PC-3 (cell line): ENCODE data around the gene CCDC141. TPM values are rescaled to one million over a fixed set of nuclear protein-coding genes. Genes with fewer than 3 reads are reported as not detected.
"Not testable (repeated sequence)": the region's sequence is repeated elsewhere in the genome, so short reads cannot be mapped to it uniquely, and the experiment has no call there.

Source experiments
- ATAC-seq: fragments of 200-7000 bp; cut with Tn5 transposase; 2 replicates; pipeline ENCODE4 v1.9.1; 2020; ENCODE audit warnings: mild to moderate bottlenecking, moderate library complexity
- BruUV-seq: library from RNA; stranded (reverse); fragments of 400-500 nt; replicated peaks from 2 replicates; lab custom pipeline; 2021; lab: Mats Ljungman, UMichigan
- CTCF ChIA-PET: fragments of 300-600 bp; sonication (Branson Sonifier 250); formaldehyde crosslinking; loops from one replicate; lab custom pipeline; 2022; ENCODE audit warnings: antibody characterized with exemption; lab: Charles Lee
- POLR2A ChIA-PET: fragments of 300-600 bp; sonication (Branson Sonifier 250); formaldehyde crosslinking; loops from one replicate; lab custom pipeline; 2022; ENCODE audit warnings: antibody characterized with exemption; ENCODE audit not compliant: unreplicated experiment; lab: Charles Lee
- DNase-seq: peaks from one replicate; pipeline ENCODE4 v3.0.0-alpha.2; 2015
- H2AFZ ChIP-seq: fragments of 300-600 bp; sonication (generic); 2 replicates; pipeline ENCODE4 v1.6.0; 2016; ENCODE audit warnings: antibody characterized with exemption, low read length
- H3F3A ChIP-seq: fragments of 300-600 bp; sonication (generic); one replicate; pipeline ENCODE4 v1.6.0; 2017; ENCODE audit warnings: antibody characterized with exemption, low read length, control low read depth, mild to moderate bottlenecking; ENCODE audit not compliant: unreplicated experiment
- H3K27ac ChIP-seq: fragments of 300-600 bp; sonication (generic); 2 replicates; pipeline ENCODE4 v1.5.1; 2016; ENCODE audit warnings: mild to moderate bottlenecking, low read length
- H3K27me3 ChIP-seq: fragments of 300-600 bp; sonication (generic); 2 replicates; pipeline ENCODE4 v1.6.1; 2016; ENCODE audit warnings: low read length, mixed read lengths
- H3K36me3 ChIP-seq: fragments of 300-600 bp; sonication (generic); 2 replicates; pipeline ENCODE4 v1.6.1; 2016; ENCODE audit warnings: low read depth, mixed run types, low read length, mixed read lengths
- H3K4me1 ChIP-seq: fragments of 300-600 bp; sonication (generic); 2 replicates; pipeline ENCODE4 v1.5.1; 2016; ENCODE audit warnings: low read length; ENCODE audit not compliant: insufficient read depth
- H3K4me2 ChIP-seq: fragments of 300-600 bp; sonication (generic); 2 replicates; pipeline ENCODE4 v1.6.0; 2016; ENCODE audit warnings: low read length
- H3K4me3 ChIP-seq: fragments of 300-600 bp; sonication (generic); 2 replicates; pipeline ENCODE4 v1.5.1; 2016; ENCODE audit warnings: mild to moderate bottlenecking, low read length, mixed read lengths
- H3K79me2 ChIP-seq: fragments of 300-600 bp; sonication (generic); 2 replicates; pipeline ENCODE4 v1.6.1; 2017; ENCODE audit warnings: low read length, mixed read lengths
- H3K9ac ChIP-seq: fragments of 300-600 bp; sonication (generic); 2 replicates; pipeline ENCODE4 v1.6.0; 2016; ENCODE audit warnings: mild to moderate bottlenecking, low read length
- H3K9me2 ChIP-seq: fragments of 300-600 bp; sonication (generic); replicated peaks from 2 replicates; pipeline ENCODE4 v1.6.1; 2016; ENCODE audit warnings: mixed run types, low read length, mixed read lengths
- H3K9me3 ChIP-seq: fragments of 300-600 bp; sonication (generic); 2 replicates; pipeline ENCODE4 v1.6.1; 2016; ENCODE audit warnings: low read length, mixed read lengths
- H4K20me1 ChIP-seq: fragments of 300-600 bp; sonication (generic); 2 replicates; pipeline ENCODE4 v1.6.1; 2016; ENCODE audit warnings: low read length, mixed read lengths
- EZH2 ChIP-seq: fragments of 300-600 bp; sonication (generic); IDR thresholded peaks from one replicate; pipeline ENCODE4 v1.6.1; 2017; ENCODE audit warnings: antibody characterized with exemption, mild to moderate bottlenecking, low read length; ENCODE audit not compliant: unreplicated experiment
- EZH2phosphoT487 ChIP-seq: fragments of 300-600 bp; sonication (generic); IDR thresholded peaks from 2 replicates; pipeline ENCODE4 v1.6.1; 2018; ENCODE audit warnings: mild to moderate bottlenecking, antibody characterized with exemption, low read length, borderline replicate concordance
- intact Hi-C: fragments of 100-400 bp; cut with micrococcal nuclease; formaldehyde crosslinking; loops from 2 replicates; pipeline ENCODE4 v1.9.0; 2023
- total RNA-seq: library from RNA; depleted of rRNA; stranded (reverse); fragments of >200 nt; gene quantifications from 2 replicates; pipeline ENCODE4 v1.2.3, GENCODE V29; 2014
- TF ChIP-seq, protein P1 (sequence below): fragments of 300-600 bp; sonication (generic); conservative IDR thresholded peaks from 2 replicates; pipeline ENCODE4 v1.5.1; 2017; ENCODE audit warnings: antibody characterized with exemption, low read depth, mild to moderate bottlenecking, low read length

CCDC141 gene
- total RNA-seq, 1 experiment from 2014 or later, result 1.1 TPM

DNA sequence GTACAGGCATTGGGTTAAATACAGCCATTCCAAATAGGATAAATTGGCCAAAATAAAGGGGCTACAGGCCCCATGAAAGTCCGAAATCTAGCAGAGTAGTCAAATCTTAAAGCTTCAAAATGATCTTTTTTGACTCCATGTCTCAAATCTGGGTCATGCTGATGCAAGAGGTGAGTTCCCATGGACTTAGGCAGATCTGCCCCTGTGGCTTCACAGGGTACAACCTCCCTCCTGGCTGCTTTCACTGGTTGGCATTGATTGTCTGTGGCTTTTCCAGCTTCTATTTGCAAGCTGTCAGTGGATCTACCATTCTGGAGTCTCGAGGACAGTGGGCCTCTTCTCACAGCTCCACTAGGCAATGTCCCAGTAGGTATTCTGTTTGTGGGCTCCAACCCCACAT is 56.1 kb downstream of the CCDC141 start:
- CTCF ChIA-PET, result no interaction called here

DNA sequence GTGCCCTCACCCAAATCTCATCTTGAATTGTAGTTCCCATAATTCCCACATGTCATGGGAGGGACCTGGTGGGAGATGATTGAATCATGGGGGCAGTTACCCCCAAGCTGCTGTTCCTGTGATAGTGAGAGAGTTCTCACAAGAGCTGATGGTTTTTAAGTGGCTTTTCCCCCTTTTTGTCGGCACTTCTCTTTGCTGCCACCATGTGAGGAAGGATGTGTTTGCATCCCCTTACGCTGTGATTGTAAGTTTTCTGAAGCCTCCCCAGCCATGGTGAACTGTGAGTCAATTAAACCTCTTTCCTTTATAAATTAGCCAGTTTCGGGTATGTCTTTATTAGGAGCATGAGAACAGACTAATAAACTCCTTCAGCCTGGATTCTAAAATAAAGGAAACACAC is 57.2 kb downstream of the CCDC141 start:
- ATAC-seq, result not testable (repeated sequence)

More for the DNA sequence above, 56.1 kb downstream of the CCDC141 start:
- intact Hi-C loops, result loop anchor here (10.0 kb wide), 1 partner anchor 199 kb away; no protein-coding TSS in a partner anchor
- Histone ChIP-seq H3K36me3 (no peaks in the 10 kb centered on the region), H3K27me3 (no peaks in the 10 kb centered on the region), H3K9me2 (no peaks in the 10 kb centered on the region), H3F3A (no peaks in the 10 kb centered on the region), H2AFZ (no peak overlapping the region), H3K9ac (no peak overlapping the region), H3K27ac (no peak overlapping the region), H4K20me1 (no peaks in the 10 kb centered on the region), H3K79me2 (no peaks in the 10 kb centered on the region), H3K9me3 (no peaks in the 10 kb centered on the region), H3K4me3 (no peak overlapping the region), H3K4me1 (no peaks in the 10 kb centered on the region), H3K4me2 (no peak overlapping the region)
- no TSS peak for BruUV-seq
- TF ChIP-seq, protein P1, sequence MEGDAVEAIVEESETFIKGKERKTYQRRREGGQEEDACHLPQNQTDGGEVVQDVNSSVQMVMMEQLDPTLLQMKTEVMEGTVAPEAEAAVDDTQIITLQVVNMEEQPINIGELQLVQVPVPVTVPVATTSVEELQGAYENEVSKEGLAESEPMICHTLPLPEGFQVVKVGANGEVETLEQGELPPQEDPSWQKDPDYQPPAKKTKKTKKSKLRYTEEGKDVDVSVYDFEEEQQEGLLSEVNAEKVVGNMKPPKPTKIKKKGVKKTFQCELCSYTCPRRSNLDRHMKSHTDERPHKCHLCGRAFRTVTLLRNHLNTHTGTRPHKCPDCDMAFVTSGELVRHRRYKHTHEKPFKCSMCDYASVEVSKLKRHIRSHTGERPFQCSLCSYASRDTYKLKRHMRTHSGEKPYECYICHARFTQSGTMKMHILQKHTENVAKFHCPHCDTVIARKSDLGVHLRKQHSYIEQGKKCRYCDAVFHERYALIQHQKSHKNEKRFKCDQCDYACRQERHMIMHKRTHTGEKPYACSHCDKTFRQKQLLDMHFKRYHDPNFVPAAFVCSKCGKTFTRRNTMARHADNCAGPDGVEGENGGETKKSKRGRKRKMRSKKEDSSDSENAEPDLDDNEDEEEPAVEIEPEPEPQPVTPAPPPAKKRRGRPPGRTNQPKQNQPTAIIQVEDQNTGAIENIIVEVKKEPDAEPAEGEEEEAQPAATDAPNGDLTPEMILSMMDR, result no peak
- TF ChIP-seq EZH2phosphoT487, result no peak
- no peak for TF ChIP-seq EZH2
- DNase-seq (no peak), ATAC-seq (no peak)
- POLR2A ChIA-PET, result no interaction called here

DNA sequence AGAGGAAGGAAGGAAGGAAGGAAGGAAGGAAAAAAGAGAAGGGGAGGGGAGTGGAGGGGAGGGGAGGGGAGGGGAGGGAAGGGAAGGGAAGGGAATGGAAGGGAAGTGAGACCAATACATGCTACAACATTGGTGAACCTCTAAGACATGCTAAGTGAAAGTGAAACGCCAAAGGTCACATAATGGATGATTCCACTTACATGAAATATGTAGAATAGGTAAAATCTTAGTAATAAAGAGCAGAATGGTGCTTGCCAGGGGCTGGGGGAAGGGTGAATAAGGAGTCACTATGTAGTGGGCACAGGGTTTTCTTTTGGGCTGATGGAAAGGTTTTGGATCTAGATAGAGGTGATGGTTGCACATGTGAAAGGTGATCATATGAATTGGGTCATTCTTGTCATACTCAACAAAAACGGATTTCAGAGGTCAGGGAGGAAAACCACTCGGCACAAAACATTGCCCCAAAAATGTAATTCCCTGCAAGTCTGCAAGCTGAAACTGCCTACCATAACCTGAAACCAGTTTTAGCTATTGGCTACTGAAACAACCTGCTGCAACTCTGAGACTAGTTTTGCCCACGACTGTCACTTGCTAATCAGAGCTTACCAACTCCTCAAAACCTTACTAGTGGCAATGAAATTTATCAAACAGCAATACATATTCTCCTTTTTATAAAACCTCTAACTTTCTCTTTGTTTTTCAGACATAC is 59.2 kb downstream of the CCDC141 start:
- no peak overlapping the region for H3K4me2 ChIP-seq
- no peak overlapping the region for H2AFZ ChIP-seq
- H3K4me3 ChIP-seq, result no peak overlapping the region
- no peaks in the 10 kb centered on the region for H3K27me3 ChIP-seq
- intact Hi-C loops, result loop anchor here (10.0 kb wide), 1 partner anchor 196 kb away; no protein-coding TSS in a partner anchor
- H3F3A ChIP-seq, result no peaks in the 10 kb centered on the region
- CTCF ChIA-PET, result no interaction called here
- no peaks in the 10 kb centered on the region for H3K9me3 ChIP-seq
- no peak for ATAC-seq
- no peaks in the 10 kb centered on the region for H3K79me2 ChIP-seq
- POLR2A ChIA-PET, result no interaction called here
- H3K27ac ChIP-seq, result no peak overlapping the region
- H3K36me3 ChIP-seq, result no peaks in the 10 kb centered on the region
- H4K20me1 ChIP-seq, result no peaks in the 10 kb centered on the region
- TF ChIP-seq EZH2phosphoT487, result no peak
- TF ChIP-seq, protein P1, result no peak
- TF ChIP-seq EZH2, result no peak
- no peaks in the 10 kb centered on the region for H3K9me2 ChIP-seq
- BruUV-seq, result no TSS peak
- no peaks in the 10 kb centered on the region for H3K4me1 ChIP-seq
- no peak for DNase-seq
- no peak overlapping the region for H3K9ac ChIP-seq

More for the DNA sequence above, 57.2 kb downstream of the CCDC141 start:
- POLR2A ChIA-PET, H3K9ac ChIP-seq, H4K20me1 ChIP-seq, CTCF ChIA-PET, H3K9me3 ChIP-seq, BruUV-seq, H3K4me3 ChIP-seq, H3K4me2 ChIP-seq, H3K9me2 ChIP-seq, H3K27me3 ChIP-seq, H3K27ac ChIP-seq, H2AFZ ChIP-seq, H3K4me1 ChIP-seq, H3F3A ChIP-seq, H3K79me2 ChIP-seq, H3K36me3 ChIP-seq: not testable (repeated sequence)
- DNase-seq, result peak; percentile 19
- TF ChIP-seq, protein P1, result peak; percentile 42; the same call in 1 of the 2 replicates
- intact Hi-C loops, result loop anchor here (10.0 kb wide), 1 partner anchor 198 kb away; no protein-coding TSS in a partner anchor

DNA sequence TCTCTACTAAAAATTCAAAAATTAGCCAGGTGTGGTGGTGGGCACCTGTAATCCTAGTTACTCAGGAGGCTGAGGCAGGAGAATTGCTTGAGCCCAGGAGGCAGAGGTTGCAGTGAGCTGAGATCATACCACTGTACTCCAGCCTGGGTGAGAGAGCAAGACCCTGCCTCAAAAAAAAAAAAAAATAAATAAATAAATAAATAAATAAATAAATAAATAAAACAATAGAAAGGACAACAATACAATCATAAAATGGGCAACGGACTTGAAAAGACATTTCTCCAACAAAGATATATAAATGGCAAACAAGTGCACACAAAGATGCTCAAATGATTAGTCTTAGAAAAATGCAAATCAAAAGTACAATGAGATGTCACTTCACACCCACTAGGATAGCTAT is 60.5 kb downstream of the CCDC141 start:
- H3K9me2 ChIP-seq, H3K4me2 ChIP-seq, H3K27ac ChIP-seq, H3K9me3 ChIP-seq, H3K9ac ChIP-seq, H3K4me3 ChIP-seq, H3K36me3 ChIP-seq, H3K79me2 ChIP-seq, H4K20me1 ChIP-seq, H3K27me3 ChIP-seq, ATAC-seq, H2AFZ ChIP-seq, intact Hi-C loops, DNase-seq, H3K4me1 ChIP-seq, POLR2A ChIA-PET, H3F3A ChIP-seq, BruUV-seq: not testable (repeated sequence)
- CTCF ChIA-PET, result interaction anchor here (0.6 kb wide), 2 partner anchors 31 to 1240 kb away, joined by 3 to 13 read pairs; no protein-coding TSS in a partner anchor
